Measurements from ENCODE around the gene ZBTB20.

Gene ZBTB20

GRCh38 chr3:115022835-115023398 lies 124.2 kb downstream of the ZBTB20 start:
- Mint-ChIP-seq H3K4me3 (no peak overlapping the region), H3K27me3 (no peaks in the 10 kb centered on the region), H3K27ac (ENCODE audit: low read depth) (no peak overlapping the region), H3K4me1 (no peaks in the 10 kb centered on the region), H3K36me3 (ENCODE audit: insufficient read depth) (peaks cover 8% of the 10 kb centered on the region), H3K9me3 (no peaks in the 10 kb centered on the region)
- no peak for ATAC-seq (replicated peaks; ENCODE audit: extremely low read depth, poor library complexity, severe bottlenecking)
- no peak for DNase-seq (ENCODE audit: low spot score in 2 of 2)

- Mint-ChIP-seq H3K36me3 (ENCODE audit: insufficient read depth) (peaks cover 8% of the 10 kb centered on the region), H3K27me3 (no peaks in the 10 kb centered on the region), H3K27ac (ENCODE audit: low read depth) (no peak overlapping the region), H3K9me3 (no peaks in the 10 kb centered on the region), H3K4me1 (no peaks in the 10 kb centered on the region), H3K4me3 (no peak overlapping the region)
- no peak for DNase-seq (ENCODE audit: low spot score in 2 of 2)
- no peak for ATAC-seq (replicated peaks; ENCODE audit: extremely low read depth, poor library complexity, severe bottlenecking)
These were observed 124.9 kb downstream of the ZBTB20 start for GRCh38 chr3:115022199-115022598.

GRCh38 chr3:115021061-115021460 lies 126.0 kb downstream of the ZBTB20 start:
- peaks cover 6% of the 10 kb centered on the region for H3K36me3 Mint-ChIP-seq (ENCODE audit: insufficient read depth)
- no peak overlapping the region for H3K27ac Mint-ChIP-seq (ENCODE audit: low read depth)
- ATAC-seq (replicated peaks; ENCODE audit: extremely low read depth, poor library complexity, severe bottlenecking), result no peak
- H3K27me3 Mint-ChIP-seq, result no peaks in the 10 kb centered on the region
- no peak overlapping the region for H3K4me3 Mint-ChIP-seq
- peaks cover 8% of the 10 kb centered on the region for H3K9me3 Mint-ChIP-seq
- no peak for DNase-seq (ENCODE audit: low spot score in 2 of 2)
- no peaks in the 10 kb centered on the region for H3K4me1 Mint-ChIP-seq

GRCh38 chr3:115019900-115020299 lies 127.2 kb downstream of the ZBTB20 start:
- Mint-ChIP-seq H3K27me3 (no peaks in the 10 kb centered on the region), H3K27ac (ENCODE audit: low read depth) (no peak overlapping the region), H3K36me3 (ENCODE audit: insufficient read depth) (peaks cover 5% of the 10 kb centered on the region), H3K9me3 (peaks cover 8% of the 10 kb centered on the region), H3K4me1 (no peaks in the 10 kb centered on the region), H3K4me3 (no peak overlapping the region)
- ATAC-seq (replicated peaks; ENCODE audit: extremely low read depth, poor library complexity, severe bottlenecking) (no peak), DNase-seq (ENCODE audit: low spot score in 2 of 2) (no peak)

GRCh38 chr3:115018694-115019093 lies 128.4 kb downstream of the ZBTB20 start:
- ATAC-seq (replicated peaks; ENCODE audit: extremely low read depth, poor library complexity, severe bottlenecking) (no peak), DNase-seq (ENCODE audit: low spot score in 2 of 2) (no peak)
- peaks cover 8% of the 10 kb centered on the region for H3K9me3 Mint-ChIP-seq
- H3K4me1 Mint-ChIP-seq, result peaks cover 4% of the 10 kb centered on the region
- H3K27ac Mint-ChIP-seq (ENCODE audit: low read depth), result no peak overlapping the region
- no peak overlapping the region for H3K4me3 Mint-ChIP-seq
- H3K27me3 Mint-ChIP-seq, result no peaks in the 10 kb centered on the region
- H3K36me3 Mint-ChIP-seq (ENCODE audit: insufficient read depth), result peaks cover 5% of the 10 kb centered on the region

GRCh38 chr3:115007966-115008365 lies 139.1 kb downstream of the ZBTB20 start:
- DNase-seq (ENCODE audit: low spot score in 2 of 2) (no peak), ATAC-seq (replicated peaks; ENCODE audit: extremely low read depth, poor library complexity, severe bottlenecking) (no peak)
- H3K4me3 Mint-ChIP-seq, result no peak overlapping the region
- peaks cover 7% of the 10 kb centered on the region for H3K9me3 Mint-ChIP-seq
- no peak overlapping the region for H3K27ac Mint-ChIP-seq (ENCODE audit: low read depth)
- peaks cover 18% of the 10 kb centered on the region for H3K4me1 Mint-ChIP-seq
- H3K36me3 Mint-ChIP-seq (ENCODE audit: insufficient read depth), result peaks cover 2% of the 10 kb centered on the region
- H3K27me3 Mint-ChIP-seq, result no peaks in the 10 kb centered on the region

- Mint-ChIP-seq H3K4me3 (no peak overlapping the region), H3K4me1 (peaks cover 6% of the 10 kb centered on the region), H3K36me3 (ENCODE audit: insufficient read depth) (peaks cover 2% of the 10 kb centered on the region), H3K27me3 (no peaks in the 10 kb centered on the region), H3K9me3 (no peaks in the 10 kb centered on the region), H3K27ac (ENCODE audit: low read depth) (no peak overlapping the region)
- ATAC-seq (replicated peaks; ENCODE audit: extremely low read depth, poor library complexity, severe bottlenecking), result no peak
- DNase-seq (ENCODE audit: low spot score in 2 of 2), result no peak
These were observed 142.6 kb downstream of the ZBTB20 start for GRCh38 chr3:115004201-115005140.

DNA sequence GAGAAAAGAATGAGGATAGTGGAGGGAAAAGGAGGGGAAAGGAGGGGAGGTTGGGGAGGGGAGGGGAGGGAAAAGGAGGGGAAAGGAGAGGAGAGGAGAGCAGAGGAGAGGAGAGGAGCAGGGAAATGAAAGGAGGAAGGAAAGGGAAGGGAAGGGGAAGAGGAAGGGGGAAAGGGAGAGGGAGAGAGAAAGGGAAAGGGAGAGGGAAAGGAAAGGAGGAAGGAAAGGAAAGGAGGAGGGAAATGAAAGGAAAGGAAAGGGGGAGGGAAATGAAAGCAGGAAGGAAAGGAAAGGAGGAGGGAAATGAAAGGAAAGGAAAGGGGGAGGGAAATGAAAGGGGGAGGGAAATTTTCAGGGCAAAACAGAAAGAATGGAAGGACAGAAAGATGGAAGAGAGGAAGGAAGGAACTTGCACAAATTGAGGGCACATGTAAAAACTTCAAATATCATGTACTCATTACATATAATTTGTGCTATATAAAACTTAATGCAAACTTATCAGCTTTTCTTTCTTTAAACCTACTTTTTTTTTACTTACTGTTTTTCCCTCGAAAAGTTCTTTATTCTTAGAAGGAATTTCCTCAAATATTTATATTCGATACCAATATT lies 148.0 kb downstream of the ZBTB20 start:
- Mint-ChIP-seq H3K4me3 (no peak overlapping the region), H3K27me3 (no peaks in the 10 kb centered on the region), H3K4me1 (peaks cover 13% of the 10 kb centered on the region), H3K9me3 (peaks cover 6% of the 10 kb centered on the region), H3K36me3 (ENCODE audit: insufficient read depth) (peaks cover 3% of the 10 kb centered on the region), H3K27ac (ENCODE audit: low read depth) (no peak overlapping the region)
- DNase-seq (ENCODE audit: low spot score in 2 of 2) (no peak), ATAC-seq (replicated peaks; ENCODE audit: extremely low read depth, poor library complexity, severe bottlenecking) (no peak)

GRCh38 chr3:114994554-114995341 lies 152.3 kb downstream of the ZBTB20 start:
- DNase-seq (ENCODE audit: low spot score in 2 of 2), result no peak
- Mint-ChIP-seq H3K36me3 (ENCODE audit: insufficient read depth) (peaks cover 2% of the 10 kb centered on the region), H3K4me1 (peaks cover 13% of the 10 kb centered on the region), H3K4me3 (no peak overlapping the region), H3K27ac (ENCODE audit: low read depth) (no peak overlapping the region), H3K9me3 (peaks cover 13% of the 10 kb centered on the region), H3K27me3 (no peaks in the 10 kb centered on the region)
- ATAC-seq (replicated peaks; ENCODE audit: extremely low read depth, poor library complexity, severe bottlenecking), result no peak

DNA sequence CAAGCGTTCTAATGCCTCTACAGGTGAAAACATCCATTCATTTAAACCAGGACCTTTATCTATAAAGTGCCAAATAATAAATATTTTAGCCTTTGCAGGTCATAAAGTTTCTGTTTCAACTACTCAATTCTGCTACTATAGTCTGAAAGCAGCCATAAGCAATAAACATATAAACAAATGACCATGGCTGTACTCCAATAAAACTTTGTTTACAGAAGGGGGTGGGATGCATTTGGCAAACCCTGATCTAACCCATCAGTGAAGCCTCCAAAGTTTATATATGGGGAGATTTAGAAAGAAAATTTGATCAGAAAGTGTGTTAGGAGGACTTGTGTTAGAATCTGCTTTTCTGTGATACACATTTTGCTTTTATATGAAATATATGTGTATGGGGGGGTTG lies 161.3 kb downstream of the ZBTB20 start:
- DNase-seq (ENCODE audit: low spot score in 2 of 2) (no peak), ATAC-seq (replicated peaks; ENCODE audit: extremely low read depth, poor library complexity, severe bottlenecking) (no peak)
- Mint-ChIP-seq H3K27ac (ENCODE audit: low read depth) (no peak overlapping the region), H3K4me3 (no peak overlapping the region), H3K36me3 (ENCODE audit: insufficient read depth) (peaks cover 4% of the 10 kb centered on the region), H3K27me3 (no peaks in the 10 kb centered on the region), H3K4me1 (peaks cover 8% of the 10 kb centered on the region), H3K9me3 (peaks cover 7% of the 10 kb centered on the region)

GRCh38 chr3:114983248-114983647 lies 163.8 kb downstream of the ZBTB20 start:
- H3K4me1 Mint-ChIP-seq, result peaks cover 8% of the 10 kb centered on the region
- peaks cover 3% of the 10 kb centered on the region for H3K36me3 Mint-ChIP-seq (ENCODE audit: insufficient read depth)

DNA sequence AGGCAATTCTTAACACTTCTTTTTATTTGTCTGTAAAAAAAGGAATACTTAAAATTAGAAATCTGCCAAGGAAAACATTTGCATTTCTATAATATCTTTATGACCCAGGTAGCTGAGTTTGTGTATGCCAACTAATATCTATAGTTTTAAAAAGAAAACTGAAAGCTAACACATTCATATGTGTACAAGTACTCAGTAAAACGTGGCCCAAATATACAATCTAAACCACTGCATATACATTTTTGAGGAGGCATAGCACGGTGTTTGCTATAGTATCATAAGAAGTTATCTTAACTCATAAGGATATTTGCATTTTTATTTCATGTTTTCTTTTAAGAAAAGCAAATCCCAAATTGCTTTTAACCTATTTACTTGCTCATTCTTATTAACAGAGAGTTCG lies 172.7 kb downstream of the ZBTB20 start:
- H3K27ac Mint-ChIP-seq (ENCODE audit: low read depth), result no peak overlapping the region
- no peak for ATAC-seq (replicated peaks; ENCODE audit: extremely low read depth, poor library complexity, severe bottlenecking)
- H3K4me3 Mint-ChIP-seq, result no peak overlapping the region
- H3K4me1 Mint-ChIP-seq, result no peaks in the 10 kb centered on the region
- no peaks in the 10 kb centered on the region for H3K27me3 Mint-ChIP-seq
- no peak for DNase-seq (ENCODE audit: low spot score in 2 of 2)
- no peaks in the 10 kb centered on the region for H3K9me3 Mint-ChIP-seq
- H3K36me3 Mint-ChIP-seq (ENCODE audit: insufficient read depth), result peaks cover 3% of the 10 kb centered on the region

More at GRCh38 chr3:114983248-114983647, 163.8 kb downstream of the ZBTB20 start:
- Mint-ChIP-seq H3K9me3 (no peaks in the 10 kb centered on the region), H3K27ac (ENCODE audit: low read depth) (no peak overlapping the region), H3K27me3 (no peaks in the 10 kb centered on the region), H3K4me3 (no peak overlapping the region)
- DNase-seq (ENCODE audit: low spot score in 2 of 2) (no peak), ATAC-seq (replicated peaks; ENCODE audit: extremely low read depth, poor library complexity, severe bottlenecking) (no peak)
